ENCODE data around the gene MAN2C1.
"Not testable (repeated sequence)": the region's sequence is repeated elsewhere in the genome, so short reads cannot be mapped to it uniquely, and the experiment has no call there.

The MAN2C1 gene

DNA sequence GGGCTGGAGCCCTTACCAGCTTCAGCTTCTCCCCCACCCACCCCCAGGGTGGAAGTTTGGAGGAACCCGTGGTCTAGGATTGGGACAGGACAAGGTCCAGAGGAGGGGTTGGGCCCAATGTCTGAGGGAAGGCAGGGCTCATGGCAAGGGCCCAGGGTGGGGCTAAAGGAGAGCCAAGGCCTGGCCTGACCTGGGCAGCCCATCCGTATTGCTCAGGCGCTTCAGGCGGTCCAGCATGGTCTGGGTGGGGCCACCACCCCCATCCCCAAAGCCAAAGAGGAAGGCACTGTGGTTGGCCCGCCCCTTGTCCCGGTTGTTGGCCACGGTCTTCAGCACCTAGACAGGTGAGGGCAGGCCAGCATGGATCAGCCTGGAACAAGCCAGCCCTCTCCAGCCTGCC lies 7.6 kb downstream of the MAN2C1 start:
- DNase-seq: no peak

DNA sequence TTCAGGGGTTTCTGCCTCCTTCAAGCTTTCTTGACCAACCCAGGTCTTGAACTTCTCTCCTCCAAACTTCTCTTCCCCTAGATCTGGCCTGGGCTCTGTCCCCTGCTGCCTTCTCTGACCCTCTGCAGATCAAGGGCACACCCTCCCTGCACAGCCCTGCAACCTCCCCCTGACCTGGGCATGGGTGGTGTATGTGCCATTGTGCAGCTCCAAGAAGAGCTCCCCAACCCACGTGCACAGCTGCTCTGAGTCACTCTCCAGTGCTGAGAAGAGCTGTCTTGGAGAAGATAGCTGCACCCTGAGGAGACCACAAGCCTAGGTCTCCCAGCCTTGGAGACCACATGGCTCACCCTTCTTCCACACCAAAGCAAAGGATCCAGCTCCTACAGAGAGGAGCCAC lies 8.0 kb downstream of the MAN2C1 start:
- no peak for DNase-seq

DNA sequence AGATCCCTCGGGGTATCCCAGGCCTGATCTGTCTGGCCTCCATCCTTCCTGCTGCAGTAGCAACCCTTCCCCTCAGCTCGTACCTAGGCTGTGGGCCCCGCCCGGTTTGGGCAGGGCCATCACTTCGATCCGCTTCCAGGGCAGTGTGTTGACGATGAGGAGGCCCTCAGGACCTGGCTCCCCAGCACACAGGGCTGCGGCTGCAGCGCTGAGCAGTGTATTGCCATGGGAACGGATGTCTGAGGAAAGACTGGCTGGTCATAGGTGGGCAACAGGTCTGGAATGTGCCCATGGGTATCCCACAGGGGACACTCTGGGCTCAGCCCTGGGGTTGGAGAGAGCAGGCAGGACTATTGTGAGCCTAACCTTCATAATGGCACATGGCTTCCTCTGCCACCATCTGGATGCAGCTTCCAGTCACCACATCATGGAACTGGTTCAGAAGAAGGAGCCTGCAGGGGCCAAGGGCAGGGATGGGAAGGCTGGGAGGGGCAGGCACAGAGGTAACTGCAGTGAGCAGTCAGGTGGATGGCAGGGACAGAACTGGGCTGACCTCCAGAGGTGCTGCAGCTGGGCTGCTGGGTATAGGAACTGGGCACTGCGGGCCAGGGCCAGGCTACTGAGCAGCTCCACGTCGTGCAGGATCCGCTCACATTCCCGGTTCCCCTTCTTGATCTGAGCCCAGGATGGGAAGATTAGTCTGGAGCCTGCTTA lies 8.7 kb downstream of the MAN2C1 start:
- DNase-seq: no peak

- no peak for DNase-seq
Measured at GRCh38 chr15:75358771-75359536, 9.5 kb downstream of the MAN2C1 start.

DNA sequence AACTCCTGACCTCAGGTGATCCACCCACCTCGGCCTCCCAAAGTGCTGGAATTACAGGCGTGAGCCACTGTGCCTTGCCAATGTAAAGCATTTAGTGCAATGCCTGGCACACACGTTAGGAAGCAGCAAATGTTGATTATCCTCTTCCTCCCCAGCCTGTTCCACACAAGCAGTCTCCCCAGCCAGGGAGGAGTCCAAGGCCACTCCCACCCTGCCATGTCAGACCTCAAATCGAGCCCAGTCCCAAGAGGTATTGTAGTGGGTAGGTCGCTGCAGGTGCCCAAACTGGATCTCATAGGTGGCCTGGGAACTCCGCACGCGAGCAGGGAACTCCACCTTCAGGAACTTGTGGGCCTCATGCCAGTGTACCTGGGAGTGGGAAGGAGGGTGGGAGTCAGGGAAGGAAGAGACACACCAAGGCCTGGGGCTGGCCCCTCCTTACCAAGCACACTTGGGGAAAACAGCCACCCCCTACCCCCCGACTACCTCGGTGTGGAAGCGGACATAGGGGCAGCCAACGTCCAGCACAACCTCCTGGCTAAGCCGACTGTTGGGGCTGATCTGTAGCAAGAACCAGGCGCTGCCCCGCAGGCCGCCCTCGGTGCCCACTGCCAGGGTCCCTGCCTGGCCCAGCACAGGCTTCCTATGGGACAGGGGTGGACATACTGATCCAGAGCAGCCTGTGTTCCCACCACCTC lies 10.3 kb downstream of the MAN2C1 start:
- DNase-seq: no peak

GRCh38 chr15:75356517-75356916 lies 11.9 kb downstream of the MAN2C1 start:
- DNase-seq: no peak

- DNase-seq: no peak
Measured at GRCh38 chr15:75356006-75356405, 12.4 kb downstream of the MAN2C1 start.

- DNase-seq: no peak
Measured at GRCh38 chr15:75355369-75355768, 13.0 kb downstream of the MAN2C1 start.

DNA sequence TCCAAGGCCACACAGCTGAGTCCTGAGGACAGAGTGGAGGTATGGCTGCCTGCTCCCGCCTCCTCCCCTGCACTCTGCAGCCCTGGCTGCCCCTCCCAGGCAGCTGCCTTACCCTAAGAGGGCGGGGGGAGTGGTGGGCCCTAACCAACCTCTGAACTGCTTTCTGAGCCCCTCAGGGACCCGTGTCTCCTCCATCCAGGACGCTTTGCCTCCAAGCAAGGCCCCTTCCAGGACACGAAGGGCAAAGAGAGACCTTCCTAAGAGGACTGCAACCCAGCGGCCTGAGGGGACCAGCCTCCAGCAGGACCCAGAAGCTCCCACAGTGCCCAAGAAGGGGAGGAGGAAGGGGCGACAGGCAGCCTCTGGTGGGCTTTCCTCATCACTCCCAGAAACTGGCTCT lies 14.0 kb downstream of the MAN2C1 start:
- no peak for DNase-seq

- DNase-seq: no peak
Measured at GRCh38 chr15:75353604-75354003, 14.8 kb downstream of the MAN2C1 start.

DNA sequence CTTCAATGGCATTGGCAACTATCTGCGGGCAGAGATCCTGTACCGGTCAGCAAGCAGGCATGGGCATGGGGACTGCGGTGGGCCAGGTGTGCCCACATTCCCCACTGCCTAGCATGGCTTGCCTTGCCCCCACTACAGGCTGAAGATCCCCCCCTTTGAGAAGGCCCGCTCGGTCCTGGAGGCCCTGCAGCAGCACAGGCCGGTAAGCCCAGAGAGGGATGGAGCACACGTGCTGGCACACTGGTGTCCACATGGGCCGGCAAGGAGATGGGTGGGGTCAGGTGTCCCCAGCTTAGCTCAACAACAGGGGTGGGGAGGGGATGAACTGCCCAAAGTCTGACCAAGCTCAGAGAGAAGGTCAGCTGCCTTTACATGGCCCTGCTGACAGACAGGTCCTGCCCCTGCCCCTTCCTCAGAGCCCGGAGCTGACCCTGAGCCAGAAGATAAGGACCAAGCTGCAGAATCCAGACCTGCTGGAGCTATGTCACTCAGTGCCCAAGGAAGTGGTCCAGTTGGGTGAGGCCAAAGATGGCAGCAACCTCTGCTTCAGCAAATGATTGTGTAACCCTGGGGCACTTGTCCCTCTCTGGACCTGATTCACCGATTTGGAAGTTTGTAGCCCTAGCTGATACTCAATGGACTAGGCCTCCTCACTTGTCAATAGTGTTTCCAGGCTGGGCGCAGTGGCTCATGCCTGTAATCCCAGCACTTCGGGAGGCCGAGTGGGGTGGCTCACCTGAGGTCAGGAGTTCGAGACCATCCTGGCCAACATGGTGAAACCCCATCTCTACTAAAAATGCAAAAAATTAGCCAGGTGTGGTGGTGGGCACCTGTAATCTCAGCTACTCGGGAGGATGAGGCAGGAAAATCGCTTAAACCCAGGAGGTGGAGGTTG lies 16.0 kb downstream of the MAN2C1 start:
- no peak for DNase-seq

- DNase-seq: no peak
Measured at GRCh38 chr15:75350601-75351361, 17.6 kb downstream of the MAN2C1 start.

DNA sequence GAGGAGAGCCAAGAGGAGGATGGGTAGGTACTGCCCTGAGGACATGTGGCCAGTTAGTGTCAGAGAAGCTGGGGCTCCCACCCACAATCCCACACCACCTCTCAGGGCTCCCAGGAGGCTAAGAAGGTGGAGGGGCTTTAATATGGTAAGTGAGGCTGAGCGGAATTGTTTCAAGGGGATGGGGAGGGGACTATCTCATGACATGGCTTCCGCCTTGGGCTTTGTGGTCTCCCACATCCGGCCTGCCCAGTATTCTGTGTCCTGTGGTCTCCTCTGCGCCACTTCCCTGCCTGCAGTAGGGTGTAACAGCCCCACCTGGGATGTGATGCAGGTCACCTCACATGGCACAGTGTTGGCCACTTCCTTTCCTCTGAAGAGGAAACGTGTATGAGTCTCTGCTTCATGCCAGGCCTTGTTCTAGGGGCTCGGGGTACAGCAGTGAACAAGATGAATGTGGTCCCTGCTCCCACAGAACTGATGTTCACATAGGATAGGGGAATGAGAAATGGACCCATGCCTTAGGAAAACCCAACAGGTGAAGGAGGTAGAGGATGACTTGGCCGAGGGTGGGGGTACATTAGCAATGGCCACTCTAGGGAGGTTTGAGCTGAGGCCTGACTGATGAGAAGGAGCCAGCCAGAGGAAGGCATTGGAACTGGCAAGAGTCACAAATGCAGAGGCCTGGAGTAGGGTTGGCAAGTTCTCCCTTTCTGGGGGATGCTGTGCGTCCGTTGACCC lies 18.4 kb downstream of the MAN2C1 start:
- peak; percentile 19 to 51 for DNase-seq

GRCh38 chr15:75349351-75349669 lies 19.1 kb downstream of the MAN2C1 start:
- not testable (repeated sequence) for DNase-seq

DNA sequence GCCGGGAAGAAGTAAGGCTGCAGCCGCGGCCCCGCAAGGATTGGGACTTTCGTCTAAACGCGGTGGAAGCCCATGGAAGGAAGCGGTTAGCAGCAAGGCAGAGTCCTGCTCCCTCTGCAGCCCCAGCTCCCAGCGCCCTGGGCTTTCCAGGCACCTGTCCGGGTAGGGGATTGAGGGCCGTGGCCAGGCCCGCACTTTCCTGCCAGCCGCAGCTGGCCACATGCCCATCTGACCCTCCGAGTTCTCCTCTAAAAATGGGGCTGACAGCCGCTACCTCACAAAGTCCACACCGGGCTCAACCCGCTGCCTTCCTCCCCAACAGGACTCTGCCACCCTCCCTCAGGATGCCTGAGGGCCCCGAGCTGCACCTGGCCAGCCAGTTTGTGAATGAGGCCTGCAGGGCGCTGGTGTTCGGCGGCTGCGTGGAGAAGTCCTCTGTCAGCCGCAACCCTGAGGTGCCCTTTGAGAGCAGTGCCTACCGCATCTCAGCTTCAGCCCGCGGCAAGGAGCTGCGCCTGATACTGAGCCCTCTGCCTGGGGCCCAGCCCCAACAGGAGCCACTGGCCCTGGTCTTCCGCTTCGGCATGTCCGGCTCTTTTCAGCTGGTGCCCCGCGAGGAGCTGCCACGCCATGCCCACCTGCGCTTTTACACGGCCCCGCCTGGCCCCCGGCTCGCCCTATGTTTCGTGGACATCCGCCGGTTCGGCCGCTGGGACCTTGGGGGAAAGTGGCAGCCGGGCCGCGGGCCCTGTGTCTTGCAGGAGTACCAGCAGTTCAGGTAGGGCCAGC lies 19.7 kb downstream of the MAN2C1 start:
- no peak for DNase-seq

DNA sequence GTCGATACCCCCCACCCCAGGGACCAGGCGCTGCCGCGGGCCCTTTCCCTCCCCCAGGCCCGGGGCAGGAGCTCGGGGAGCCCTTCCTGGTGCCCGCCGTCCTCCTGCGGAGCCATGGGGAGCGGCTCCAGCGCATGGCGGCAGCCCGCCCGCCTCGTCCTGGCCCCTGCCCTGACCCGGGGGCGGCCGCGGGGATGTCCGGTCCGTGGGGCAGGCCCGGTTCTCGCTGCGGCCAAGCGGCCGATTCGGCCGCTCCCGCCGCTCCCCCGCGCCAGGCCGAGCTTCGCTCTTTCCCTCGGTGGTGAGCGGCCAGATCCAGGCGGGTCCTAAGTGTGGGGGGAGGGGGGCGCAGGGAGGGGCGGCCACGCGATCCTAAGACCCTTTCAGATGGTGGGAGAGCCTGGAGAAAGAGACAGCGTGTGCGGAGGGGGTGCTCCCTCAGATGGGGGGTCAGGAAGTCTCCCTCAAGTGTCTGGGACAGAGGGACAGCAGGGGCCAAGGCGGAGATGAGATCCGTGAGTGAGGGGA lies 20.3 kb downstream of the MAN2C1 start:
- DNase-seq: no peak

GRCh38 chr15:75347222-75348033 lies 21.0 kb downstream of the MAN2C1 start:
- DNase-seq: peak; percentile 45 to 54

GRCh38 chr15:75346796-75347221 lies 21.6 kb downstream of the MAN2C1 start, which contains the start of gene NEIL1:
TSS of gene NEIL1 (plus strand) at chr15:75347039. CDS start at chr15:75348906, 1,867 bp downstream.
- DNase-seq: no peak

DNA sequence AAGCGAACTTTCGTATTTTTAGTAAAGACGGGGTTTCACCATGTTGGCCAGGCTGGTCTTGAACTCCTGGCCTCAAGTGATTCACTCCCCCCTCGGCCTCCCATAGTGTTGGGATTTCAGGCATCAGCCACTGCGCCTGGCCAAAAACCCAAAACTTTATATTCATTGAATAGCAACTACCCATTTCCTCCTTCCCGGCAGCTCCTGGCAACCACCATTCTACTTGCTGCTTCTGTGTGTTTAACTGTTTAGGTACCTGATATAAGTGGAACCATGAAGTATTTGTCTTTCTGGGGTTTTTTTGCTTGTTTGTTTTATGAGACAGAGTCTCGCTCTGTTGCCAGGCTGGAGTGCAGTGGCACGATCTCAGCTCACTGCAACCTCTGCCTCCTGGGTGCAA lies 24.5 kb downstream of the MAN2C1 start:
- DNase-seq: not testable (repeated sequence)
